ENCODE measurements around the gene IFI44L. TPM values are rescaled to one million over a fixed set of nuclear protein-coding genes. Genes with fewer than 3 reads are reported as not detected.

IFI44L gene
- total RNA-seq, 1 donor from 2014 or later = 0.26 TPM

DNA sequence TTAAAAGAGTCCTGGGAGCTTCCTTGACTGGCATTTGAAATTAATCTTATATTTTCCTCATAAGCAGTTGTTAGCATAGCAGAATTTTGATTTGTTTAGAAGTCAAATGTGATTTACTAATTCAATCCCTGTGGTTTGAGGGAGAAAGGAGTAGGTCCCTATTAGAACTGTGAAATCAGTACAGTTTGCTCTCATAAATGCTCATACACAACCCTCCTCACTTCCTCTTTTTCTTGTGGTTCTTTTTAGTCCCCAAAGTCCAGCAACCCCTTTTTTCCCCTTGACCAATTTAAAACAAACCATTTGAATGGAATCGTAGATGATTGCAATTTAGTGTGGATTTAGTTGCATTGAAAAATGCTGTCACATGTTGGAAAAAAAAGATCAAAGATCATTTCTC is 20.2 kb downstream of the IFI44L start:
- no peak for DNase-seq (ENCODE audit: low read depth in 2 of 2)

DNA sequence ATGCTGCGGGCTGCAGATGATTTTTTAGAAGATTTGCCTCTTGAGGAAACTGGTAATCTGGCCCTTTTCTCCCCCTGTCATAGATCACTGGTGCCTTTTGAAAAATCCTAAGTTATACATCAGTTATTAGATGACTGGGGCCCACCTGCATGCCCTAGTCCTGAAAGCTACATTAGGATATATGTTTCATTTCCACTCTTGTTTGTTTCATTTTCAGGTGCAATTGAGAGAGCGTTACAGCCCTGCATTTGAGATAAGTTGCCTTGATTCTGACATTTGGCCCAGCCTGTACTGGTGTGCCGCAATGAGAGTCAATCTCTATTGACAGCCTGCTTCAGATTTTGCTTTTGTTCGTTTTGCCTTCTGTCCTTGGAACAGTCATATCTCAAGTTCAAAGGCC is 21.3 kb downstream of the IFI44L start:
- no peak for DNase-seq (ENCODE audit: low read depth in 2 of 2)

DNA sequence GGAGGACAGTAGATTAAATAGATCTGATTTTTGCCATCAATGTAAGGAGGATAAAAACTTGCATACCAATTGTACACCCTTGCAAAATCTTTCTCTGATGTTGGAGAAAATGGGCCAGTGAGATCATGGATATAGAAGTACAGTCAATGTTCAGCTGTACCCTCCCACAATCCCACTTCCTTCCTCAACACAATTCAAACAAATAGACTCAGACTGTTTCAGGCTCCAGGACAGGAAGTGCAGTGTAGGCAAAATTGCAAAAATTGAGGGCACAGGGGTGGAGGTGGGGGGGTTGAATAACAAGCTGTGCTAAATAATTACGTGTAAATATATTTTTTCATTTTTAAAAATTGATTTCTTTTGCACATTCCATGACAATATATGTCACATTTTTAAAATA is 25.5 kb downstream of the IFI44L start:
- DNase-seq (ENCODE audit: low read depth in 2 of 2) = peak; percentile 18 to 47

DNA sequence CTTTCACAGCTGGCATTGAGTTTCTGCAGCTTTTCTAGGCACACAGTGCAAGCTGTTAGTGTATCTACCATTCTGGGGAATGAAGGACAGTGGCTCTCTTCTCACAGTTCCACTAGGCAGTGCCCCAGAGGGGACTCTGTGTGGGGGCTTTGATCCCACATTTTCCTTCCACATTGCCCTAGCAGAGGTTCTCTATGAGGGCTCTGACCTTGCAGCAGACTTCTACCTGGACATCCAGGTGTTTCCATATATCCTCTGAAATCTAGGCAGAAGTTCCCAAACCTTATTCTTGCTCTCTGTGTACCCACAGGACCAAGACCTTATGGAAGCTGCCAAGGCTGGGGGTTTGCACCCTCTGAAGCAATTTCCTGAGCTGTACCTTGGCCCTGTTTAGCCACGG is 27.0 kb downstream of the IFI44L start:
- DNase-seq (ENCODE audit: low read depth in 2 of 2) = no peak

DNA sequence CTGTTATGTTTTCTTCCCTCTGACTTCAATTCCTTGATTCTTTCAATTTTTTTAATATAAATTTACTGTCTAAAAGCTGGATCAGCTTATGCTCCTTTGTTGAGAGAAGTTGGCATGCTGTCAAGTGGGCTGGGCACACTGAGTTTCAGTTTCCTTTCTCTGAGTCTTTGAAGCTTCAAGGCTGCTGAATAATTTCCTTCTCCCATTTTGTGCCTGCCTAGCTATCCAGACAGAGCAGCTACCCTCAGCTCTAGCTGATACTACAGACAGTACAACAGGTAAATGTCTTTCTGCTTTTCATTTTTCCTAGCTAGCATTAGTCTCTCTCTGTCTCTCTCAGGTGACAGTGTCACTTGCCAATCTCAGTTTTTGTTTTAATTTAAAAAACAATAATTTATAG is 29.4 kb downstream of the IFI44L start, which contains the start of gene IFI44:
Gene IFI44 (plus strand): TSS at position 204 of the 400 bp plus-strand sequence. CDS start 365 bp downstream, outside the sequence.
- DNase-seq (ENCODE audit: low read depth in 2 of 2) = peak; percentile 44 to 89

DNA sequence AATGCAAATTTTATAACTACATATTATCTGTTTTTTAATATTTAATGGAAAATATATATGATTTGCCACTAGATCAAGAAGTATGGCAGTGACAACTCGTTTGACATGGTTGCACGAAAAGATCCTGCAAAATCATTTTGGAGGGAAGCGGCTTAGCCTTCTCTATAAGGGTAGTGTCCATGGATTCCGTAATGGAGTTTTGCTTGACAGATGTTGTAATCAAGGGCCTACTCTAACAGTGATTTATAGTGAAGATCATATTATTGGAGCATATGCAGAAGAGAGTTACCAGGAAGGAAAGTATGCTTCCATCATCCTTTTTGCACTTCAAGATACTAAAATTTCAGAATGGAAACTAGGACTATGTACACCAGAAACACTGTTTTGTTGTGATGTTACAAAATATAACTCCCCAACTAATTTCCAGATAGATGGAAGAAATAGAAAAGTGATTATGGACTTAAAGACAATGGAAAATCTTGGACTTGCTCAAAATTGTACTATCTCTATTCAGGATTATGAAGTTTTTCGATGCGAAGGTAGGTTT is 29.9 kb downstream of the IFI44L start:
- DNase-seq (ENCODE audit: low read depth in 2 of 2) = peak in 1 of 2 donors; percentile 17

DNA sequence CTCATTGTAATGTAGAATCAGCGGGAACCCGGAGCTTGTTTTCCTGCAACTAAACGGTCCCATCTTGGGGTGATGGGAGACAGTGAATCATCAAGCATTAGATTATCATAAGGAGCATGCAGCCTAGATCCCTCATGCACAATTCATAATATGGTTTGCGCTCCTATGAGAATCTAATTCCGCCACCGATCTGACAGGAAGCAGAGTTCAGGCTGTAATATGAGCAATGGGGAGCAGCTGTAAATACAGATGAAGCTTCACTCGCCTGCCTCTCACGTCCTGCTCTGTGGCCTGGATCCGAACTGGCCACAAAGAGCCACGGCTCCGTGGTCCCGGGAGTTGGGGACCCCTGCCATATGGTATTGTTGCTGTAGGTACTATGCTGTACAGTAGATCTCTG is 31.0 kb downstream of the IFI44L start:
- DNase-seq (ENCODE audit: low read depth in 2 of 2) = peak in 1 of 2 donors; percentile 81

DNA sequence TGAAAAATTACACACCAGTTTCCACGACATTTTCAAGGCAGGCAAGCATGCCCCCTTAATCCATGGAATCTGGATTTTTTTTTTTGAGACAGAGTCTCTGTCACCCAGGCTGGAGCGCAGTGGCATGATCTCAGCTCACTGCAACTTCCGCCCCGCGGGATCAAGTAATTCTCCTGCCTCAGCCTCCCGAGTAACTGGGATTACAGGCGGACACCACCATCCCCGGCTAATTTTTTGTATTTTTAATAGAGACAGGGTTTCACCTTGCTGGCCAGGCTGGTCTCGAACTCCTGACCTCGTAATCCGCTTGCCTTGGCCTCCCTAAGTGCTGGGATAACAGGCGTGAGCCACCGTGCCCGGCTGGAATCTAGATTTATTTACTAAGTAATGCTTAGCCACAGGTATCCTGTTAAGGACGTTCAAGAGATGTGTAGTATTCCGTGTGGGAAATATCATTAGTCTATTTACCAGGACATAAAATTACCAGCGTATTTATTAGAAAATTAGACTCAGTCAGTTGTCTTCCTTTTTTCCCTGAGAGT is 31.8 kb downstream of the IFI44L start:
- DNase-seq (ENCODE audit: low read depth in 2 of 2) = no peak

DNA sequence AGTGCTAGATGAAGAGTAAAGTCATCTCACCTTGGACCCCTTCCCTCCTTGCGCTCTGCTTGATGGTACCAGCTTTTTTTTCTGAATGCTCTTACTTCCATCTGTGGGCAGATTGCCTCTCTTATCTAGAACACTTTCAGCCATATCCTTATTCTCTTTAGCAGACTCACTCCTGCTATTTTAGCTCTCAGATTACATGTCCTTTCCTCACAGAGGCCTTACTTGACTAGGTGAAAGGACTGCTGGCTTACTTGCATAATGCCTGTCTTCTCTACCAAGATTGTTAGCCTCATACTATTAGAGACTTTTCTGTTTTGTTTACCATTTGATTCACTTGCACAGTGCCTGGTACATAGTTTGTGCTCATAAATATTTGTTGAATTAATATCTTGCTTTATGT is 38.7 kb downstream of the IFI44L start:
- DNase-seq (ENCODE audit: low read depth in 2 of 2) = no peak

DNA sequence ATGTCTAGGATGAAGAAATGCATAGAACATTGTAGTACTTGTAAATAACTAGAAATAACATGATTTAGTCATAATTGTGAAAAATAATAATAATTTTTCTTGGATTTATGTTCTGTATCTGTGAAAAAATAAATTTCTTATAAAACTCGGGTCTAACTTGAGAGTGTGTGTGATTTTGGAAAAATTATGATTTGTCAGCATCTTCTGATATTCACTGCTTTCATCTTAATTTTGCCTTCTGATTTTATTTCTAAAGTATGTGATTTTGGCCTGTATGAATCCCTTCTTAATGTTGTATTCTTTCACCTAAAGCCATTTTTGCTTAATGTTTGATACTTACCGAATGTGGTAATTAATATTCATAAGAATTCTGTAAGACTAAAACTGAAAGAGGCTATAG is 43.7 kb downstream of the IFI44L start:
- DNase-seq (ENCODE audit: low read depth in 2 of 2) = no peak

DNA sequence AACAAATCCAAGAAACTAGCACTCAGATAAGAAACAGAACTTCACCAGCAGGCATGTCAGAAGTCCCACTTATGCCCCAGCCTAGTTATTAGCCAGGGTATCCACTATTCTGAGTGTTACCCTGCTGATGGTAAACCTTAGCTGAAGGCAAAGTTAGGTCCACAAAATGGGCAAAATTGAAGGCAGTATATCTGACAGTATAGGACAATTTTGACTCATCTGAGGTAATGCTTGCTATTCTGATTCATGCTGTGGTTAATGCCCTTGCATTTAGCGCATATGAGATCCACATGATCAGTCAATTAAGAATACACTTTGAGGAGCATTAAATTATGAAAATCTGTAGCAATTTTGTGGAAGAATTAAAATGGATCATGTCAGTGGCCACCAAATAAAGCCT is 44.5 kb downstream of the IFI44L start:
- no peak for DNase-seq (ENCODE audit: low read depth in 2 of 2)

DNA sequence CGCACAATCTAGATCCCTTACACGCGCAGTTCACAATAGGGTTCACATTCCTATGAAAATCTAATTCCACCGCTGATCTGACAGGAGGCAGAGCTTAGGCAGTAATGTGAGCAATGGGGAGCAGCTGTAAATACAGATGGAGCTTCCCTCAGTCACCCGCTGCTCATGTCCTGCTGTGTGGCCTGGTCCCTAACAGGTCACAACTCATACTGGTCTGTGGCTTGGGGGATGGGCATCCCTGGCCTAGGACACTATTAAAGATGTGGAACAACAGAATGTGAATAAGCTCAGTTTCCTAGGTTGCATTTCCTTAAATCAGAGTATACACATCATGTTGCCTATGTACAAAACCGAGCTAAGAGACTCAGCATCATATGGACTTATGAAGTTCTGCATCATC is 45.6 kb downstream of the IFI44L start:
- no peak for DNase-seq (ENCODE audit: low read depth in 2 of 2)

DNA sequence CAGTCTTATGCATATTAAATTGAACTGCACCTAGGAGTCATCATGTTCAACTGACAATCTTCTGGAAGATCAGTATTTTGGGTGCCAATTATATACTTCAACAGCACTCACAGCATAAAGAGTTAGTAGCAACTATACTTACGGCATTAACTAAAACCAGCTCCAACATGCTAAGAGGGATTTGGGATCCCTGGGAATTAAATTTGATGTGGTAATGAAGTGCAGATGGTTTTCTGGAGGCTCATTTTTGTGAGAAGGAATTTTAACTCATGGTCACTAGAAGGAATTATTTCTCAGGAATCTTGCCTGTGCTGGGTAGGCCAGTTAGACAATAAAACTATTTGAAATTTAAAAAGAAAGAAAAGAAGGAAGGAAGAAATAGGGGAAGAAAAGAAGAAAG is 47.7 kb downstream of the IFI44L start:
- DNase-seq (ENCODE audit: low read depth in 2 of 2) = no peak

DNA sequence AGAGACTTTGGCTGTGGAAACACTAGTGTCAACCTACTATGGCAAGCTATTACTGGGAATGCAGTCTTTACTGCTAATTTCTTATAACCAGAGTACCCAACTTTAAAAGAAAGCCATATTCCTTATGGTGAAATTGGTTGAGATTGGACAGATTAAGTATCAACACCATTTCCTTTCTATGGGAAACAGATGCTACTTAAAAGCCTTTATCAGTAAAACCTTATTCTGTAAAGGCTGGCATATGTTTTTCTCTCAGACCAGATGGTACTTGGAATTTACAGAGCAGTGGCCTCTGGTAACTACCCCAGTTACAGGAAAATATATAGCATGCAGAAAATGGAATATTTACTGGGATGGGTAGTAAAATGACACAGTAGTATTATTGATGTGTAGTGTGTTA is 48.2 kb downstream of the IFI44L start:
- no peak for DNase-seq (ENCODE audit: low read depth in 2 of 2)

DNA sequence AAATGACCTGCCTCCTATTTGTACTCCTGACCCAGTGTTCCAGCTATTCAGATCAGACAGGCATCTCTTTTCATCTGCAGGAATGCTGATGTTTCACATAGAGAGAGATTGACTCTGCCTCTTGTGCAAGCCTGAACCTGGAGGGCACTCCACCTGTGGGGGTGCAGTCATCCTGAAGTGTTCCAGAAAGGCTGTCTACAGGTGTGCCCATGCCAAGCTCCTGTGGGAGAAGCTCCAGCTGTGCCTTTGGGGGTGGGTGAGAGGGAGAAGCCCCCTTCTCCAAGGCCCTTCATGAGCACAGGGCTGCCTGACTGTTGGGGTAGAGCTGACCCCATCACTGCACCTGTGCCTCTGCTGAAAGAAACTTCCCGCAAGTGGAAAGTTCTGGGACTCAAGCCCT is 52.2 kb downstream of the IFI44L start:
- DNase-seq (ENCODE audit: low read depth in 2 of 2) = no peak

DNA sequence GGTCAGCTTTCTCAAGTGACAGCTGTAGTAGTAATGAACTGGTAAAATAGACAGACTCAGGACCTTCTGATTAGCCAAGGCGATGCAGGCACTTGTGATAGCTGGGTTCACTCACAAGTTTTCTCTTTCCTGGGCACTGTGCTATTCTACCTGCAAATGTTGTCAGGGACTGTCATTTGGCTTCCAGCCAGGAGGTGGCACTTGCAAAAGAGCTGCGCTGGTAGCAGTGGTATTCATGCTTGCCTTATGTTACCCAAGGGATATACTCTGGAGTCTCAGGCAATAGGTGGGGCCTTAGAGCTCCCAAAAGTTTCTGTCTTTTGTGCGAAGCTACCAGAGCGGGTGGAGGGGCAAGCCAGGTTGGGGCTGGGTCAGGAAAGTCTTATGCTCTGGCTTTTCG is 52.9 kb downstream of the IFI44L start:
- DNase-seq (ENCODE audit: low read depth in 2 of 2) = no peak

DNA sequence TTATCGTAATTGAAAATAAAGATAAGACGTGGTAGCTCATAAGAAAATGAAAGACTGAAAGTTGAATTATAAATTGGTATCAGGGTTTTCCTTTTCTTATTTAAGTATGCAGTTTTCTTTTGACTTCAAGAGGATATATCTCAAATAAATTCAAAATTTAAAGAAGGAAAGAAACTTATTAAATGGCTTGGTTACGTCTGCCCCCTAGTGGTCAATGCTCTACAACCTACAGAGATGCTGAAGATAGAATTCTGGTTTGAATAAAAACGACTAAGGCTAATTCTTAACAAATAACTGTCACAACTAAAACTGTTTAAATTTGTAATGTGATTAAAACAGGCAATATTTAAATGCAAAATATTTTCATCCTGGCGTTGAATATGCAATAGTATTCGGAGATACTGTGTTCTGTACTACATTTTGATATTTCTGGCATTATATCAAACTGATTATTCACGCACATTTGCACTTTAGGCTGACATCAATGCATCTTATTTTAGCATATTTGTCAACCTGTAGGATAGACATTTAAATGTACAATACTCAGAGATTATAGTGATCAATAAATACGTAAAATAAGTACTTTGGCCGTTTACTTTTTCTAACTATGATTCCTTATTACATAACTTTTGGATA is 56.2 kb downstream of the IFI44L start:
- peak; percentile 56 to 81 for DNase-seq (ENCODE audit: low read depth in 2 of 2)

DNA sequence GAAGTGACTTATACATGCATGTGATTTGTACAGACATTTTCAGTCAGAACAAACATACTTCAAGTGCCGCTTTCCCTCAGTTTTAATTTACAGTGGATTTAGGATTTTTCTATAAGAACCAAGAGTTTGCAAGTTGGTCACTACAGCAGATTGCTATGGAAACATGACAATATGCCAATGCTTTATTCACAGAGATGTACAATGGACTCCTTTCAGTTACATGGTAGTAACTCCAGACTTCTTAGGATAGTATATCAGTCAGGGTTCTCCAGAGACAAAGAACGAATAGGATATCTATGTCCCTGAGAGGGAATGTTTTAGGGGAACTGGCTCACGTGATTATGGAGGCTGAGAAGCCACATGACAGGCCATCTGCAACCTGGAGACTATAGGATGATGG is 56.7 kb downstream of the IFI44L start:
- DNase-seq (ENCODE audit: low read depth in 2 of 2) = no peak

DNA sequence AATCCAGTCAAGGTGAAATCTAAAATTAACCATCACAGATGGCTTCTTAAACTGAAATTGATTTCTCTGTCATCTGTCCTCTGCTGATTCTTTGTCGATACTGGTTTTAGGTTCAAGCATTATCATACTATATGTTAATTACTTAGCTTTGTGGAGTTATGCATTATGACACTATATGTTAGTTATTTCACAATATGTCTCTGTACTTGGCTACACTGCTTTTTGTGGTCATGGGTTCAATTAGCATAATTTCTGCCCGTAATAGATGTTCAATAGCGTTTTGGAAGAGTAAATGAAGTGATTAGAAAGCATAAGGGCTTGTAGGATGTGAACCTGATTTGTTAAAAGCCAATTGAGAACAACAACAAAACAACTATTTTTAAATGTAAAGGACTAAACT is 57.5 kb downstream of the IFI44L start:
- no peak for DNase-seq (ENCODE audit: low read depth in 2 of 2)

DNA sequence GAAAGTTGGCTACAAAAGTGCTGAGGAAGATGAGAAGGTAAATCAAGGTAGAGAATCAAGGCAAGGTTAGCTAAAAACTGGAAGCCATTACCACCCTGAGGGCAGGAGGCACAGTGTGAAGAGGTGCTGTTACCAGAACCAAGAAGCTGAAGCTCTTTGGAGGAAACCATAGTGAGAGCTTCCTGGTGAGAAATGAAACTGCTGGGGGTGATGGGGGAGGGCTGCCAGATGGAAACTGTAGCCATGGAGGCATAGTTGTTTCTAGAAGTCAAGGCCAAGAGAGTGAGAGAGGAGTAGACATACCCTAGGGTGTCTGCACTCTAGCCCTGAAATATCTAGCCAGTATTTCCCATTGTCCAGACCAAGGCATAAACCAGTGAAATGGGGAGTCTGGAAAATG is 58.1 kb downstream of the IFI44L start:
- DNase-seq (ENCODE audit: low read depth in 2 of 2) = no peak

DNA sequence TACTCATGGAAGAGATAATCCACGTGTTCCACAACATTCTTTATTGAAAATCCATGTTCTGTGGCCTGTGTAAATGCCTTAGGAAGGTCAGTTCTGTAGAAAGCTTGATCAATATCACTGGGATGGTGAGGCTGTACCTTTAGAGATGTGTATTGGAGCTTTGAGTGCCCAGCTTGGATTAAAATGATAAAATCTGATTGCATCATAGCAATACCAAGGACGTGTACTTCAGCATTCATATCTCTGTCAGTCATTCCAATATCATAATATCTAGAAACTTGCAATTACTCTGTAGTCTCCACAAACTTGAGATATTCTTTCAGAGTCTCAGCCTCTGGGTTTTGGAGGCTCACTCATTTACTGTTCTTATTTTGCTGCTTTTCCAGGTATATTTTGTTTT is 61.0 kb downstream of the IFI44L start:
- DNase-seq (ENCODE audit: low read depth in 2 of 2) = no peak

DNA sequence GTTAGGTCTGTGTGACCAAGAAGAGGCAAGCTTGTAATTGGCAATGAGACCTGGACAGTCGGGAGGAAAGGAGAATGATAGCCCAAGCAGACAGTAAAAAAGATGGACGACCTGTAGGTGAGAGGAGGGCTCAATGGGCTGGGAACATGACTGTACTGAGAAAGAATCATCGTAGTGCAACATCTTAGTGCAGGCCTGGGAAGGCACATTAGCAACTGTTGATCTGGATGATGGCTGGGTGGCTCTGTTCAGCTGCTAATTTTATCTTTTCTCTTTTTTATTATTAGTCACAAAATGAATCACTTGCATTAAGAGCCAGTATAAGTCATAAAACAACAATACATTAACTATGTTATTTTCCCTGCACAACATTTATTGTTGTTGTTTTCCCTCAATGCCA is 62.2 kb downstream of the IFI44L start:
- DNase-seq (ENCODE audit: low read depth in 2 of 2) = no peak

DNA sequence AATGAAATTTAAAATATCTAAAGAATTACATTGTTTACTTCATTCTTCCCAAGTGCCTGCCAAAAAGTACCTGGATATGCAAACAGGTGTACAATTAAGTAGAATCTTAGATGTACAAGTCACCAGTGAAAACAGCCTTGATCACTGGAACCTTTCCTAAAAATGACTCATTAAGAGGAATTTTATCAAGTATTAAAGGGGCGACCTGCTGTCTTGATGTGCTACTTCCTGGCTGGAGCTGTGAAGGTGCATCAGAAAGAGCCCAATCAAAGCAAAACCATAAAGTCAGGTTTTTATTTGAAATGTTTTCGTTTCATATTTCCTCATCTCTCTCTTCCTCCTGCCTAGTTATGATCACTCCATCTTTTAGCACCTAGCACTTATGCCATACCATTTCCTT is 62.8 kb downstream of the IFI44L start:
- DNase-seq (ENCODE audit: low read depth in 2 of 2) = no peak

DNA sequence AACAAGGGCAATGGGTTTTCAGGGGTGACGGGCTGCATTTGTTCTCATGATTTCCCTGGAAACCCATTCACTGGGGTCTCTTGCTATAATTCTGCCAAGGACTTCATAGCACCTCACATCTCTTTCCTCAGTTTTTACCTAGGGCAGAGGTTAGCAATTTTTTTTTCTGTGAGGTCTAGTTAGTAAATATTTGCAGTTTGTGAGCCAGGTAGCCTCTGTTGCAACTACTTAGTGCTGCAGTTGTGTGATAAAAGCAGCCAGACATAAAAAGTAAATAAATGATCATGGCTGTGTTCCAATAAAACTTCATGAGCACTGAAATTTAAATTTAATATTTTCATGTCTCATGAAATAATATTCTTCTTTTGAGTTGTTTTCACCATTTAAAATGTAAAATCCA is 67.1 kb downstream of the IFI44L start:
- no peak for DNase-seq (ENCODE audit: low read depth in 2 of 2)
